Activated T-helper 1 cell treated with anti-CD3 and anti-CD28 coated beads, Interleukin-12 subunit alpha, Interleukin-12 subunit beta, Interleukin-2, Interleukin-4 antibody, amounts not matched to agents 30 ng/mL and 10 ng/mL and 1 ng/mL, durations not matched to agents 14 hours and 24 hours and 36 hours (primary cell): ENCODE results near the gene FBN1. TPM values are rescaled to one million over a fixed set of nuclear protein-coding genes. Genes with fewer than 3 reads are reported as not detected.

ENCODE experiments used
- DNase-seq: peaks from one replicate; pipeline ENCODE4 v3.0.0; 2021; ENCODE audit warnings: low spot score
- H3K27ac Mint-ChIP-seq: one replicate; pipeline ENCODE4 v1.8.0; 2021; ENCODE audit warnings: mild to moderate bottlenecking, mixed read lengths
- H3K27me3 Mint-ChIP-seq: one replicate; pipeline ENCODE4 v1.8.0; 2022; ENCODE audit warnings: mild to moderate bottlenecking, moderate library complexity, mixed read lengths; ENCODE audit not compliant: insufficient read depth
- H3K36me3 Mint-ChIP-seq: one replicate; pipeline ENCODE4 v1.8.0; 2021; ENCODE audit warnings: low read depth, mixed read lengths
- H3K4me1 Mint-ChIP-seq: one replicate; pipeline ENCODE4 v1.8.0; 2021; ENCODE audit warnings: low read depth, mixed read lengths
- H3K4me3 Mint-ChIP-seq: one replicate; pipeline ENCODE4 v1.8.0; 2021; ENCODE audit warnings: mild to moderate bottlenecking, moderate library complexity, mixed read lengths
- H3K9me3 Mint-ChIP-seq: one replicate; pipeline ENCODE4 v1.8.0; 2021; ENCODE audit warnings: mixed read lengths
- intact Hi-C: fragments of 100-400 bp; cut with micrococcal nuclease; formaldehyde crosslinking; loops from one replicate; pipeline ENCODE4 v1.15.1; 2024
- total RNA-seq: library from RNA; stranded (reverse); gene quantifications from 2 replicates; pipeline ENCODE4 v1.2.3, GENCODE V29; 2022

FBN1 gene
- total RNA-seq, 1 donor from 2014 or later, result 0.47 TPM

DNA sequence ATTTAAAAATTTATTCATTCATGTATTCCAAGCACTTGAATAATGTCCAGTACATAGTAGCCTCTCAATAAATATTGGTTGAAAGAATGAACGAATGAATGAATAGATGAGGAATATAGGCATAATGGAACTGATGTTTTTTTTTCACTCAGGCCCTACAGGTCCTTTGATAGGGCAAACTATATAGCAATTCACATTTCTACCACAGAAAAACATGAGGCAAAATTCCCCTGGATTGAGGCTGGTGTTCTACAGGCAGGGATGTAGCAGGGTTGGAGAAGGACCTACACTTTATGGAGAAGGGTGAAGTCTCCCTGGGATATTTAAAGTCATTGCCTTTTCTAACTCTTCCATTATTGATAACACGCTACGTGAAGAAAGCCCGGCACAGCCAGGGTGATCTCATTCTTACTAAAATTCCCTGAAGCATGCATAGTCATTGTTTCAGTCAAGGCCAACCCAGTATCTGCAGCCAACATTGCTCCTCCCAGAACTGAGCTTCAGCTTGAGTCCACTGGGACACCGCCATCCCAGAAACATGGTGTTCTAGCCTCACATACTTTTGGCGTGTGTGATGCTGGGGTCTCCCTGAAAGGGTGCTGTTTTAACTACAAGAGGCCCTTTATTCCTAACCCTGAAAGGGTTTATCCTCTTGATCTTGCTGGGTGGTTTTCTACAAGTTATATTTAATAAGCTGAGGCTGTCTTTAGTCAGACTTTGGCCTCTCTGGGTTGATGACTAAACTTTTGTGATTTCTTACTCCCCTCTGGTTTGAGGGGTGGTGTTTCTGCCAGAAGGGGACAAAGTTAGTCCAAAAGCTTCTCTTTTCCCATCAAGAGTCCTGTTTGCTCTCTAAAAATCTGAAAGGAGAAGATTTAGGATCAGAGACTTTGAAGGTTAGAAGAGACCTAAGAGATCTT is 25.9 kb upstream of the FBN1 start:
- intact Hi-C loops, result no loop called here
- H3K27me3 Mint-ChIP-seq, result peaks cover 2% of the 10 kb centered on the region
- H3K4me1 Mint-ChIP-seq, result no peaks in the 10 kb centered on the region
- no peak overlapping the region for H3K4me3 Mint-ChIP-seq
- H3K36me3 Mint-ChIP-seq, result no peaks in the 10 kb centered on the region
- no peak for DNase-seq
- H3K27ac Mint-ChIP-seq, result no peak overlapping the region
- no peaks in the 10 kb centered on the region for H3K9me3 Mint-ChIP-seq

DNA sequence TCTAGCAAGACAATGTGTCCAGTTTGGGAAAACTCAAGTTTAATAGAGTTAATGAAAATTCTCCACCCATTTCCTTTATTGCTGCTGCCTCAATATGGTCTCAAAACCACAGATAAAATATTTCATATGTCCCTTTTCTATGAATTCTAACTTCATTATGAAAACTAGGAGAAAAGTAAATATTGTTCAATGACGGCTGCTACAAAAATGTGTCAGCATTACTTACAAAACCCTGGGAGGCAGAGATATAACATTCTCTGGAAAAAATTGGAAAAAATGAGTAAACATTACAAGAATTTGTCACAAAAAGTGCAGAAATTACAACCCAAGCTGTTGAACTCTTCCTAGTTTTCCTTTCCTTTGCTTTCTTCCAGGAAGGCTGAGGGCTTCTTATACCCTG is 22.2 kb upstream of the FBN1 start:
- intact Hi-C loops, result no loop called here
- no peaks in the 10 kb centered on the region for H3K9me3 Mint-ChIP-seq
- no peak for DNase-seq
- H3K27ac Mint-ChIP-seq, result no peak overlapping the region
- H3K27me3 Mint-ChIP-seq, result no peaks in the 10 kb centered on the region
- H3K4me1 Mint-ChIP-seq, result no peaks in the 10 kb centered on the region
- H3K36me3 Mint-ChIP-seq, result no peaks in the 10 kb centered on the region
- no peak overlapping the region for H3K4me3 Mint-ChIP-seq

DNA sequence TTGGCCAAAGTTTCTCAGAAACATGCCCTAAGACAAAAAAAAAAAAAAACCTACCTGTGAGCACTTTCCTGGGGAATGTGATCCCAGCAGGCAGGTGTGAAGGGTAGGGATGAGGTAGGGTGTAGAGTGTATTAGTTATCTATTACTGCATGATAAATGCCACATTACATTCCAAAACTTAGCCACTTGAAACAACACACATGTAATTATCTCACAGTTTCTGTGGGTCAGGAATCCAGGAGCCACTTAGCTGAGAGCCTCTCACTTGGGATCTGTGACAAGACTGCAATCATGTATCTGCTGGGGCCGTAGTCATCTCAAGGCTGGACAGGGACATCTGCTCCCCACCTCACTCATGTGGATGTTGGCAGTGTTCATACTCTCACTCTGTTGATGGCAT is 18.9 kb upstream of the FBN1 start:
- no peak for DNase-seq
- Mint-ChIP-seq H3K9me3 (no peaks in the 10 kb centered on the region), H3K27ac (no peak overlapping the region), H3K4me1 (no peaks in the 10 kb centered on the region), H3K27me3 (peaks cover 2% of the 10 kb centered on the region), H3K4me3 (no peak overlapping the region), H3K36me3 (no peaks in the 10 kb centered on the region)
- intact Hi-C loops, result no loop called here

DNA sequence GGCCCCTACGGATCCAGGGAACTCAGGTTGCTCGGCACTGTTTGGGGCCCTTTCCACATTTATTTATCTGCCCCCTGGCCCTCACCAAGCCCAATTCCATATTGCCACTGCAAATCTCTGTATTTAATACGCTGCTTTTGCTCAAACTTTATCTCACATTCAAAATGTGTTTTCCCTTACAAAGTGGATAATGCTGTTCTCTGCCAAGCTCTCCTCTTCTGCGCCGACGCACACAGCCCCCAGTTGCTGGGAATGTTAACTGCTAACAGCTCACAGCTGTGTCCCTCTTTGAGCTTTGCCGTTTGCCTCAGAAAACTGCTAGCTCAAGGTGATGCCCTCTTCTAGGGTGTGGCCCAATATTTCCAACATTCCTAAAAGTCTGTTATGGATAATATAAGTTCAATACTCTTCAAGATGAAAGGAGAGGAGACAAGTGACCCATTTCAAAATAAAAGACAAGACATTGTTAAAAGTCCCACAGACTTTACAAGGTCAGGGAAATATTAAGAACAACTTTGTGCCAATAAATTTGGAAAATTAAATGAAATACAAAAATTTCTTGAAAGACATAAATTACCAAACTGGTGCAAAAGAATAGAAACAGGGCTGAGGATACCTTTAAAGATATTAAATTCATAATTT is 12.6 kb upstream of the FBN1 start:
- H3K27ac Mint-ChIP-seq, result no peak overlapping the region
- H3K36me3 Mint-ChIP-seq, result no peaks in the 10 kb centered on the region
- H3K4me1 Mint-ChIP-seq, result no peaks in the 10 kb centered on the region
- DNase-seq, result no peak
- H3K27me3 Mint-ChIP-seq, result peaks cover 2% of the 10 kb centered on the region
- intact Hi-C loops, result no loop called here
- no peak overlapping the region for H3K4me3 Mint-ChIP-seq
- no peaks in the 10 kb centered on the region for H3K9me3 Mint-ChIP-seq

DNA sequence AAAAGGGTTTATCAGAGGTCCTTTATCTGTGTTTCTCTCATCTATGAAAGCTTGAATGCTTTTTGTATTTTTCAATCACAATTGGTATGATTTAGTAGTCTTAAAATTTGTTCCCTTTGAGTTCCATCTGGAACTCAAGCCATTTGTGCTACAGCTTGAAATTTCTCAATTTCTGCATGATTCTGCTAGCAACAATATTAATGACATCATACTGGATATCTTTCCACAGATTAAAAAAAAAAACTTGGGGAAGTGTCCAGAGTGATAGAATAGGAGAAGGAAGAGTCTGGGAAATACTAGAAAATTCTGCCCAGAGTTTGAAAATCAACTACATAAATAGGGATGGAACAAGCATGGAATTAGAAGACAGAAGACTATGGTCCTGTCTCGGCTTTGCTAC is 9.3 kb upstream of the FBN1 start:
- intact Hi-C loops, result no loop called here
- no peaks in the 10 kb centered on the region for H3K4me1 Mint-ChIP-seq
- no peaks in the 10 kb centered on the region for H3K36me3 Mint-ChIP-seq
- DNase-seq, result no peak
- H3K9me3 Mint-ChIP-seq, result no peaks in the 10 kb centered on the region
- no peak overlapping the region for H3K27ac Mint-ChIP-seq
- no peak overlapping the region for H3K4me3 Mint-ChIP-seq
- H3K27me3 Mint-ChIP-seq, result peaks cover 1% of the 10 kb centered on the region

DNA sequence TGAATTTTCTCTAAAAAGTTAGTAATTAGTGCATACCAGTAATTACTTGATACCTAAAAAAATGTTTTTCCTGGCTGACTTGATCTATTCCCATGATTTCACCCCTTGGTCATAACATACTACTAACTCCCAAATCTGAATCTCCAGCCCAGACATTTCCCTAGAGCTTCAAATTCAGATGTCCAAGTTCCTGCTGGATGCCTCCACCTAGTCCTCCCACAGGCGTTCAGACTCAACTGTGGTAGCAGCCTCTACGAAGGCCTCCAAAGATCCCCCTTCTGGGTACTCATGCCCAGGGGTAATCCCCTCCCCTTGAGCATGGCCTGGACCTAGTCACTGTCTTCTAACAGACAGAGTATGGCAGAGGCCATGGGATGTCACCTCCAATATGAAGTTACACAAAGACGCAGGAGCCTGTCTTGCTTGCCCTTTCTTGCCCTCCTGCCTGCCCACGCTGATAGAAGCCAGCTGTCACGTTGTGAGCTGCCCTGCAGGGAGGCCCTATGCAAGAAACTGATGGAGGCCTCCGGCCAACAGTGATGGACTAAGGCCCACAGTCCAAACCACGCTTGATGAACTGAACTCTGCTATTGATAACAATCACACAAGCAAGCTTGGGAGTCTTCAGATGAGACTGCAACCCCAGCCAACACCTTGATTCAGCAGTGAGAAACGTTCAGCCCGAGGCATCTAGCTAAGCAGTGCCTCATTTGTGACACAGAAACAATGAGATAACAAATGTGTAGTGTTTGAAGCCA is 8.6 kb upstream of the FBN1 start:
- Mint-ChIP-seq H3K27me3 (peaks cover 1% of the 10 kb centered on the region), H3K27ac (no peak overlapping the region), H3K9me3 (no peaks in the 10 kb centered on the region), H3K4me3 (no peak overlapping the region), H3K4me1 (no peaks in the 10 kb centered on the region), H3K36me3 (no peaks in the 10 kb centered on the region)
- DNase-seq, result no peak
- intact Hi-C loops, result no loop called here

DNA sequence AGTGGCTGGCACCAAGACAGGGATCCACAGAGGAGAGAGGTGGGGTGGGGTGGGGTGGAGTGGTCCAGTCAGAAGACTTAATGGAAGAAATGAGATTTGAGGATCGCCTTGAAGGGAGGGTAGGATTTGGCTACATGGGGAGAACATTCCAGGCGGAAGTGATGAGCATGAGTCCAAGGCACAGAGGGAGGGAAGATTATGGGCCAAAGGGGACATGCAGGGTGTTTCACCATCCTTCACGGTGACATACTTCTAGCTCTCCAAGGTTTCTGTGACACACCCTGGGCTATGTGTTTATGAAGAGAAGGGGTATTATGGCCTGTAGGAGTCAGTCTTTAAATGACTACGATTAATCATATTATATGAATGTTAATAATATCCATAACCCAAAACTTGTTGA is 7.7 kb upstream of the FBN1 start:
- Mint-ChIP-seq H3K4me3 (no peak overlapping the region), H3K9me3 (no peaks in the 10 kb centered on the region), H3K27ac (no peak overlapping the region), H3K4me1 (no peaks in the 10 kb centered on the region), H3K27me3 (peaks cover 2% of the 10 kb centered on the region), H3K36me3 (no peaks in the 10 kb centered on the region)
- intact Hi-C loops, result no loop called here
- no peak for DNase-seq

DNA sequence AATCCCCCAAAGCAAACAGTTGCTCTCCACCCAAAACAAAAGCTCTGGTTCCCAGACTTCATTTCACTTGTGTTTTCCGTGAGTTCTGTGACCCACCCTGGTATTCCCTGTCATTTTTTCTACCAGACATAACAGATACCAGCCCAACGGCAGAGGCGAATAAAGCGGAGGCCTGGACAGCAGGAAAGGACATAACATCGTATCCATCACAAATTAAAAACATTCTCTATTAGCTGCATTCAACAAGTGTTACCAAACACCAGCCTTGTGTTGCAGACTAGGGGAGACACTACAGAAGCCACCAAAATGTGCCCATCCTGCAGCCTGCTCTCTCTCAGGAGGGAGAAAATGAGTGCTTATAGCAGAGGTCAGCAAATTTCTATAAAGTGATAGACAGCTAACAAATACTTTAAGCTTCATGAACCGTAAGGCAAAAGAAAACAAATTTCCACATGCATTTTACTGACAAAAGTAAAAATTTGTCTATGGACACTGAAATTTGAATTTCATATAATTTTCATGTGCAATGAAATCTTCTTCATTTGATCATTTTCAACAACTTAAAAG is 7.1 kb upstream of the FBN1 start:
- Mint-ChIP-seq H3K36me3 (no peaks in the 10 kb centered on the region), H3K4me1 (no peaks in the 10 kb centered on the region), H3K4me3 (no peak overlapping the region), H3K9me3 (no peaks in the 10 kb centered on the region), H3K27me3 (peaks cover 8% of the 10 kb centered on the region), H3K27ac (no peak overlapping the region)
- intact Hi-C loops, result no loop called here
- DNase-seq, result no peak

DNA sequence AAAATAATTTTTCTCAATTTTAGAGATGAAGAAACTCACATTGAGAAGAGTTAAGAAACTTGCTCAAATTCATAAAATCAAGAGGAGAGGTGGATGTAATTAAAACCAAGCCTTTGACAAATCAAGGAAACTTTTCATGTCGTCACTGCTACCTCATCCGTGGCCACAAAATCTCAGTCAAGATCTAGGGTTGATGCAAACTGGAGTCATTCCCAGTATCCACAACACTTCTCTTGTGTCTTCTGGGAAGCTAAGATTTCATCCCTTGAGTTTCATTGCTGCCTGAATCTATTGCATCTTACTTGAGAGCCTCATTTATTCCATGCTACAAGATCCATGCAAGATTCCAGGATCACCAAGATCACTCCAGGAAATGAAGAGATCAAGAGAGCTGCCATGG is 5.4 kb upstream of the FBN1 start:
- DNase-seq, result no peak
- no peaks in the 10 kb centered on the region for H3K9me3 Mint-ChIP-seq
- no peaks in the 10 kb centered on the region for H3K4me1 Mint-ChIP-seq
- intact Hi-C loops, result no loop called here
- peaks cover 22% of the 10 kb centered on the region for H3K27me3 Mint-ChIP-seq
- H3K36me3 Mint-ChIP-seq, result no peaks in the 10 kb centered on the region
- H3K27ac Mint-ChIP-seq, result no peak overlapping the region
- H3K4me3 Mint-ChIP-seq, result no peak overlapping the region

DNA sequence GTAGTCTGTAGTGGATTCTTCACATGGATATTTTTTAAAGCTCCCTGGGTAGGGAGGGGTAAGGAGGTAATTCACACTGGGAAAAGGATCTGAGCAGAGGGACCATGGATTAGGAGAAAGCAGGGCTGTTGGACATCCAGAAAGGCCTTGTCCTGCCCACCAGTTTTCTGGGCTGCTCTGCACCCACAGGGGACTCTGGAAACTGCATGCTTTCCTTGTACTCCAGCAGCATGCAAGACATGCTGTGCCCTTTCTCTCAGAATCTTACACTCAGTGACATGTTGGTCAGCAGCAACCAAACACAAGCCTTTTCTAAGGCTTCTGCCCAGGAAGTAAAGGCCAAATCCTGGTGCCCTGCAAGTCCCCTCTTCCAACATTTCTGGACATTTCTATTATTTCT is 2.5 kb upstream of the FBN1 start:
- DNase-seq, result no peak
- Mint-ChIP-seq H3K27ac (no peak overlapping the region), H3K36me3 (no peaks in the 10 kb centered on the region), H3K27me3 (peaks cover 43% of the 10 kb centered on the region), H3K9me3 (no peaks in the 10 kb centered on the region), H3K4me3 (no peak overlapping the region), H3K4me1 (peaks cover 5% of the 10 kb centered on the region)
- intact Hi-C loops, result no loop called here

DNA sequence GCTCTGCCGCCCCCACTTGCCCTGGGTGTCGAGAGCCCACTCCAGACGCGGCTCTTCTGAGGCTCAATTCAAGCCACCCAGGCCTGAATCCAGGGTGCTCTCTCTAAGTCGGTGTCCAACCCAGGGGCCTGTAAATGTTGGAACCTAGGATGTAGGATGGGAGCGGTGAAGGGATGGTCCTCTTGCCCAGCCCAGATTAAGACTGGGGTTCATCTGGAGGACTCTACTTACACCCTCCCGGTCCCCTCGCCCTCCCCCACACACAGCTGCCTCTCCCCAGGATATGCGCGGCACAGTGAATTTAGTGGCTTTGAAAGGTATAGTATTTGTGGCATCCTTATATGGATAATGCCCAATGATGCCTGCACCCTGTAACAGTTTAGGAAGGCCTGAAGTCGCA is 822 bp upstream of the FBN1 start:
- intact Hi-C loops, result no loop called here
- Mint-ChIP-seq H3K4me1 (peaks cover 5% of the 10 kb centered on the region), H3K9me3 (no peaks in the 10 kb centered on the region)

DNA sequence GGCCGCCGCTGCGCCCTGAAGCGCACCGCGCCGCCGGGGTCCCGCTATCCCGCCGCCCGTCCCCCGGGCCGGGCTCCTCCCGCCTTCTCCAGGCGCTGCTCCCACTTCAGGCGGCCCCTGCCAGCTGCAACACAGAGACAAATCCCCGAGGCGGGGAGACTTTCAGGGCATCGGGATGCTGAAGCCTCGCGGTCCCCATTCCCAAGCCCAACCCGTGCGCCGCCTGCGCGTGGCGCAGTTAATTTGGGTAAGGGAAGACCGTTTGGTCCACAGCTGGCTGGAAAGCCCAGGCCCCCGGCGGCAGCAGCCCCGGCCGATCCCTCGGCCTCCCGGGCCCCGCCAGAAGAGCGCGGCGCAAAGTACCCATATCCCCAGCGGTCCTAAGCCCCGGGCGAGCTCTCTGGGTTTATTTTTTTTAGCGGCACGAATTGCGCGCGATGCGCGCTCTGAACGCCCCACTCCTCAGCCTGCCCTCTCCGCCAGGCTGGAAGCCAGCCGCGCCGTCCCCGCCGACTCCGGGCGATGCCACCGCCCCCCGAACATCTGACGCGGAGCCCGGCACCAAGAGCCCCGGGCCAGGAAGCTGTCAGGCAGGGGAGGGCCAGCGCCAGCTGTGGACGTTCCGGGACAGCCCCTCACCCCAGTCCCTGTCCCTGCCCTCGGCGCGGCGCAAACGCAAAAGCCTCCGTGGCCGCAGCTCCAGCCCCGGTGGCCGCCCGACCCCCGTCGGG is 517 bp downstream of the FBN1 start:
- H3K36me3 Mint-ChIP-seq, result no peaks in the 10 kb centered on the region
- DNase-seq, result no peak
- H3K27me3 Mint-ChIP-seq, result peaks cover 58% of the 10 kb centered on the region
- peaks cover 5% of the 10 kb centered on the region for H3K4me1 Mint-ChIP-seq
- intact Hi-C loops, result no loop called here
- H3K9me3 Mint-ChIP-seq, result no peaks in the 10 kb centered on the region
- no peak overlapping the region for H3K27ac Mint-ChIP-seq
- H3K4me3 Mint-ChIP-seq, result no peak overlapping the region

More for the DNA sequence above, 822 bp upstream of the FBN1 start:
- peaks cover 56% of the 10 kb centered on the region for H3K27me3 Mint-ChIP-seq
- H3K27ac Mint-ChIP-seq, result no peak overlapping the region
- DNase-seq, result no peak
- peak overlapping the region; percentile 61 for H3K4me3 Mint-ChIP-seq
- H3K36me3 Mint-ChIP-seq, result no peaks in the 10 kb centered on the region
